C4-2B (cell line): ENCODE results near the gene EFR3B.

Source experiments
- H3K27ac ChIP-seq: fragments of 450-650 bp; 2 replicates; pipeline ENCODE4 v1.5.1; 2017
- CTCF ChIP-seq: fragments of 450-650 bp; conservative IDR thresholded peaks from 2 replicates; pipeline ENCODE4 v1.5.1; 2017; ENCODE audit warnings: mild to moderate bottlenecking
- ZFX ChIP-seq: fragments of 450-650 bp; IDR thresholded peaks from 2 replicates; pipeline ENCODE4 v1.6.1; 2017

Gene EFR3B

GRCh38 chr2:25207078-25207545 lies 165.2 kb downstream of the EFR3B start:
- H3K27ac ChIP-seq = no peak overlapping the region
- TF ChIP-seq ZFX = no peak
- TF ChIP-seq CTCF = no peak
